ENCODE measurements around the gene CCDC142.

The CCDC142 gene

GRCh38 chr2:74482801-74483674 lies at the start of gene CCDC142, which contains the start of gene TTC31:
TSS of gene CCDC142 (minus strand) at chr2:74482998. CDS start at chr2:74482837, 161 bp downstream.
TSS of gene TTC31 (plus strand) at chr2:74483081. CDS start at chr2:74483096, 15 bp downstream.
- DNase-seq = peak; percentile 89

GRCh38 chr2:74532222-74532621 lies 49.4 kb upstream of the CCDC142 start:
- no peak for DNase-seq

GRCh38 chr2:74531666-74532065 lies 48.9 kb upstream of the CCDC142 start:
- DNase-seq = no peak

- DNase-seq = no peak
Observed at GRCh38 chr2:74530239-74531187, 47.7 kb upstream of the CCDC142 start.

GRCh38 chr2:74529357-74530238 lies 46.8 kb upstream of the CCDC142 start, which contains the start of the genes AUP1 and HTRA2:
TSS of gene AUP1 (minus strand) at chr2:74529706. CDS start at chr2:74529629, 77 bp downstream.
TSS of gene HTRA2 (plus strand) at chr2:74529933. CDS start at chr2:74530007, 74 bp downstream.
- peak; percentile 91 for DNase-seq

- no peak for DNase-seq
Observed at GRCh38 chr2:74528600-74529356, 46.0 kb upstream of the CCDC142 start.

- no peak for DNase-seq
Observed at GRCh38 chr2:74527741-74528140, 44.9 kb upstream of the CCDC142 start.

GRCh38 chr2:74526649-74527230 lies 43.9 kb upstream of the CCDC142 start:
- DNase-seq = no peak

- DNase-seq = no peak
Observed at GRCh38 chr2:74525717-74526648, 43.2 kb upstream of the CCDC142 start, which contains the start of gene DQX1. TSS of gene DQX1 (minus strand) at chr2:74526231. CDS start at chr2:74525729, 502 bp downstream.

GRCh38 chr2:74524955-74525716 lies 42.3 kb upstream of the CCDC142 start:
- DNase-seq = no peak

- no peak for DNase-seq
Observed at GRCh38 chr2:74524005-74524404, 41.2 kb upstream of the CCDC142 start.

GRCh38 chr2:74522516-74522915 lies 39.7 kb upstream of the CCDC142 start:
- DNase-seq = no peak

- DNase-seq = no peak
Observed at GRCh38 chr2:74516650-74517049, 33.9 kb upstream of the CCDC142 start.

GRCh38 chr2:74515981-74516633 lies 33.3 kb upstream of the CCDC142 start:
- no peak for DNase-seq

GRCh38 chr2:74515271-74515980 lies 32.6 kb upstream of the CCDC142 start:
- DNase-seq = no peak

- DNase-seq = no peak
Observed at GRCh38 chr2:74514368-74515270, 31.8 kb upstream of the CCDC142 start, which contains the start of gene TLX2. TSS of gene TLX2 (plus strand) at chr2:74514450. CDS start at chr2:74514807, 357 bp downstream.

All from NCI-H1436 treated with DMSO at 0.1 percent for 48 hours (cell line).